T-helper 2 cell treated with Interferon-gamma antibody and Interleukin-4, amounts not matched to agents 5 μg/mL and 100 μg/mL, for 36 hours (primary cell): ENCODE results near the gene PCNX4.
"Not testable (repeated sequence)": the region's sequence is repeated elsewhere in the genome, so short reads cannot be mapped to it uniquely, and the experiment has no call there.

Source experiments
- DNase-seq: peaks from one replicate; pipeline ENCODE4 v3.0.0; 2021; ENCODE audit warnings: low spot score
- H3K27ac Mint-ChIP-seq: one replicate; pipeline ENCODE4 v1.8.0; 2021; ENCODE audit warnings: mild to moderate bottlenecking, mixed read lengths
- H3K27me3 Mint-ChIP-seq: one replicate; pipeline ENCODE4 v1.8.0; 2021; ENCODE audit warnings: low read depth, mixed read lengths
- H3K36me3 Mint-ChIP-seq: one replicate; pipeline ENCODE4 v1.8.0; 2021; ENCODE audit warnings: low read depth, mixed read lengths
- H3K4me1 Mint-ChIP-seq: one replicate; pipeline ENCODE4 v1.8.0; 2021; ENCODE audit warnings: low read depth, mixed read lengths
- H3K4me3 Mint-ChIP-seq: one replicate; pipeline ENCODE4 v1.8.0; 2022; ENCODE audit warnings: mild to moderate bottlenecking, moderate library complexity, mixed read lengths
- H3K9me3 Mint-ChIP-seq: one replicate; pipeline ENCODE4 v1.8.0; 2021; ENCODE audit warnings: mixed read lengths

The PCNX4 gene

GRCh38 chr14:60093080-60093479 is 1.4 kb downstream of the PCNX4 start:
- Mint-ChIP-seq H3K4me1 (peaks cover 47% of the 10 kb centered on the region), H3K36me3 (peaks cover 16% of the 10 kb centered on the region), H3K27me3 (peaks cover 4% of the 10 kb centered on the region), H3K4me3 (peak overlapping the region; percentile 97), H3K9me3 (no peaks in the 10 kb centered on the region), H3K27ac (peak overlapping the region; percentile 98)
- DNase-seq: no peak

DNA sequence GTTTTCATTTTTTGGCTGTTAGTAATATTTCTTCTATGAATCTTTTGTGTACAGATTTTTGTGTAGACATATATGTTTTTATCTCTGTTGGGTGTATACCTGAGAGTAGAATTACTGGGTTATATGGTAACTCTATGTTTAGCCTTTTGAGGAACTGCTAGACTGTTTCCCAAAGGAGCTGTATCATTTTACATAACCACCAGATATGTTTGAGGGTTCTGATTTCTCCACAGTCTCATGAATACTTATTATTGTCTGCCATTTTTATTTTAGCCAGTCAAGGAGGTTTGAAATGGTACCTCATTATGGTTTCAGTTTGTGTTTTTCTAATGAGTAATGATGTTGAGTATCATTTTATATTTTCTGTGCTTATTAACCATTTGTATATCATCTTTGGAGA is 1.9 kb downstream of the PCNX4 start:
- Mint-ChIP-seq H3K36me3 (peaks cover 19% of the 10 kb centered on the region), H3K27ac (peak overlapping the region; percentile 98), H3K4me3 (peak overlapping the region; percentile 97), H3K27me3 (peaks cover 4% of the 10 kb centered on the region), H3K9me3 (no peaks in the 10 kb centered on the region), H3K4me1 (peaks cover 47% of the 10 kb centered on the region)
- DNase-seq: no peak

GRCh38 chr14:60094306-60094897 is 2.7 kb downstream of the PCNX4 start:
- peak; percentile 41 for DNase-seq
- Mint-ChIP-seq H3K27me3 (no peaks in the 10 kb centered on the region), H3K4me3 (peak overlapping the region; percentile 97), H3K9me3 (no peaks in the 10 kb centered on the region), H3K4me1 (peaks cover 44% of the 10 kb centered on the region), H3K36me3 (peaks cover 20% of the 10 kb centered on the region), H3K27ac (peak overlapping the region; percentile 98)

DNA sequence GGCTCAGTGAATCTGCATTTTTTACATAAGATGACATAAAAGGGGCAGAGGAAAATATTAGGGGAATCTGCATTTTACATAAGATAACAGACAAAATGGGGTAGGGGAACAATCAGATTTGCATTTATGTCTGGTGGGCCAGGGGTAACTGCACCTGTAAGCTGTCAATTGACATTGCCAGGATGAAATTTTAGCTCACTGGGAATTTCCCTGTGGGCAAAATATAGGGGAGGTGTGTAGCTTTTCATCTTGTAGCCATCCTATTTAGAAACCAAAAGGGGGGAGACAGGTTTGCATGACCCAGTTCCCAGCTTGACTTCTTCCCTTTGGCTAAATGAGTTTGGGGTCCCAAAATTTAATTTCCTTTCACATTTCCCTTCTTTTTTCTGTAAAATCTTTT is 3.5 kb downstream of the PCNX4 start:
- peaks cover 24% of the 10 kb centered on the region for H3K36me3 Mint-ChIP-seq
- H3K4me3 Mint-ChIP-seq: peak overlapping the region; percentile 45
- peaks cover 49% of the 10 kb centered on the region for H3K4me1 Mint-ChIP-seq
- H3K9me3 Mint-ChIP-seq: no peaks in the 10 kb centered on the region
- H3K27me3 Mint-ChIP-seq: no peaks in the 10 kb centered on the region
- DNase-seq: no peak
- H3K27ac Mint-ChIP-seq: no peak overlapping the region

DNA sequence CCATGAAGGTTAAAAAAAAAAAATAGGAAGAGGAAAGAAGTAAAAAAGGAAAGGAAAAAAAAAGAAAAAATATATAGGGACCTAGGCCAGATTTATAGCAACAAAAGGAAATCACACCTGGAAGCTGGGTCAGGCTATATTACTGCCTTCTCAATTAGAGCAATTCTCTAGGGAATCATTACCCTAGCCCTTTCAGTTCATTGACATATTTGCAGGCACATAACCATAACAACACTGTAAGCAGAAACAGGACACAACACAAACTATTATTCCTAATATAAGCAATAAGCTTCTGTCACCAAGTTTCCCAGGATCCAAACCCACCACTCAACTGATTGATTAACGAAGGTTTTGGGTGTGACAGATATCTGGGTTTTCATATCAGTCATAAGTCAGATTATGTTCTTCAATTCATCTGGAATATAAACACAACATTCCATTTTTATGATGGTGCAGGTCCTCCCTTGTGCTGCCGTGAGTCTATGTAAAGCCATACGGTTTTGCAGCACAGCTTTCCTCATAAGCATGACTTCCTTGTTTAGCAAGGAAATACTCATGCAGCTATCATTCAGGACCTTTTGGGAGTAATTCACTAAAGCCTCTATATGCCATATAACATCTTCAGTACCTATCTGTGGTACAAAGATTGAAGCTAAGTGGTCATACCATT is 4.2 kb downstream of the PCNX4 start:
- H3K36me3 Mint-ChIP-seq: peaks cover 27% of the 10 kb centered on the region
- H3K4me3 Mint-ChIP-seq: no peak overlapping the region
- DNase-seq: no peak
- peaks cover 48% of the 10 kb centered on the region for H3K4me1 Mint-ChIP-seq
- H3K27ac Mint-ChIP-seq: no peak overlapping the region
- H3K27me3 Mint-ChIP-seq: no peaks in the 10 kb centered on the region
- H3K9me3 Mint-ChIP-seq: no peaks in the 10 kb centered on the region

DNA sequence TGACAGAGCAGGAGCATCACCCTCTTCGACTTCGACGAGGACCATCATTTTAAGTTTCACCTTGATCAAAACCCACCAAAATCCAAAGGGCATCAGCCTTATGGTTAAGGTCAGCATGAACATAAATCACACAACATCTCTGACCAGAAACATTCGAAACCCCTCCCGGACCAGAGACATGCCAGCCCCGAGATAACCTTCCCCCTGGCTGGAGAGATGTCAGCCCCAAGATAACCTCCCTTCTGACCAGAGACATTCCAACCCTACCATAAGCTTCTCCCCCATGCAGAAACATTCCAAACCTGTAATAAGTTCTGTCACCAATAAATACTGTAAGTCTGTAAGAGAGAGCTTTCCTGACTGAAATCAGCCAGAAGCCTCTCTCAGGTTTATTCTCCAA is 6.3 kb downstream of the PCNX4 start:
- H3K4me1 Mint-ChIP-seq: peaks cover 45% of the 10 kb centered on the region
- H3K9me3 Mint-ChIP-seq: no peaks in the 10 kb centered on the region
- no peak overlapping the region for H3K4me3 Mint-ChIP-seq
- H3K27me3 Mint-ChIP-seq: no peaks in the 10 kb centered on the region
- H3K36me3 Mint-ChIP-seq: peaks cover 30% of the 10 kb centered on the region
- no peak overlapping the region for H3K27ac Mint-ChIP-seq
- DNase-seq: no peak

DNA sequence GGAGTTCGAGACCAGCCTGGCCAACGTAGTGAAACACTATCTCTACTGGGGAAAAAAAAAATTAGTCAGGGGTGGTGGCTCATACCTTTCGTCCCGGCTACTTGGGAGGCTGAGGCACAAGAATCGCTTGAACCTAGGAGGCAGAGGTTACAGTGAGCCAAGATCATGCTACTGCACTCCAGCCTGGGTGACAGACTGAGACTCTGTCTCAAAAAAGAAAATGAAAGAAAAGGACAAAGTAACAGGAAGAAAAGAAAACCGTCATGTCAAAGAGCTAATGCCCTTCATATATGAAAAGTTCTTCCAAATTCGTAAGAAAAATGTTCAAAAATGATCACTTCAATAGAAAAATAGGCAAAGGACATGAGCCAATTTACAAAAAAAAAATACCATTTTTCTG is 8.1 kb downstream of the PCNX4 start:
- peak overlapping the region; percentile 50 for H3K4me3 Mint-ChIP-seq
- not testable (repeated sequence) for H3K27ac Mint-ChIP-seq, DNase-seq, H3K9me3 Mint-ChIP-seq, H3K27me3 Mint-ChIP-seq
- peaks cover 35% of the 10 kb centered on the region for H3K36me3 Mint-ChIP-seq
- peaks cover 34% of the 10 kb centered on the region for H3K4me1 Mint-ChIP-seq

GRCh38 chr14:60101786-60102185 is 10.1 kb downstream of the PCNX4 start:
- DNase-seq: no peak
- peaks cover 32% of the 10 kb centered on the region for H3K36me3 Mint-ChIP-seq

DNA sequence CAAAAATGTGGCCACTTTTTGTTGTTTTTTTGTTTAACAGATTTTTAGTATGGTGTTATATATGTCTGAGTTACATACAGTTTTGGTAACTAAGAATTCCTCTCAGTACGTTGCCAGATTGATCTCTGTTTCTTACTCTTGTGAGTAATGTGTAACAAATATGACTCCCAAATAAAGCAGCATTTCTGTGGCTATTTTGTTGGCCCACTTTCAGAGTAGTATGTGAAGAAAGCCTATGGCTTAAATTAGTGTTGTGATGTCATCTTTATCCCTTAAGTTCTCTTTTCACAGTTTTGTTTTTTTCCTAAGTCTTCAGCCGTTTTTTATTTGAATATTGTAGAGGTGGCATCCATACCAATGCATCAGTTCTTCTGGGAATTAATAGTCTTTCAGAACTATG is 10.7 kb downstream of the PCNX4 start:
- H3K4me1 Mint-ChIP-seq: peaks cover 25% of the 10 kb centered on the region
- H3K27ac Mint-ChIP-seq: no peak overlapping the region
- H3K27me3 Mint-ChIP-seq: no peaks in the 10 kb centered on the region
- DNase-seq: no peak
- H3K4me3 Mint-ChIP-seq: no peak overlapping the region
- peaks cover 29% of the 10 kb centered on the region for H3K36me3 Mint-ChIP-seq
- H3K9me3 Mint-ChIP-seq: no peaks in the 10 kb centered on the region

More at GRCh38 chr14:60101786-60102185, 10.1 kb downstream of the PCNX4 start:
- Mint-ChIP-seq H3K27ac (no peak overlapping the region), H3K9me3 (no peaks in the 10 kb centered on the region), H3K4me3 (no peak overlapping the region), H3K4me1 (peaks cover 28% of the 10 kb centered on the region), H3K27me3 (no peaks in the 10 kb centered on the region)

GRCh38 chr14:60106339-60106738 is 14.6 kb downstream of the PCNX4 start:
- DNase-seq: no peak
- H3K27ac Mint-ChIP-seq: no peak overlapping the region
- H3K27me3 Mint-ChIP-seq: no peaks in the 10 kb centered on the region
- H3K4me3 Mint-ChIP-seq: no peak overlapping the region
- H3K4me1 Mint-ChIP-seq: peaks cover 22% of the 10 kb centered on the region
- H3K36me3 Mint-ChIP-seq: peaks cover 32% of the 10 kb centered on the region
- no peaks in the 10 kb centered on the region for H3K9me3 Mint-ChIP-seq

DNA sequence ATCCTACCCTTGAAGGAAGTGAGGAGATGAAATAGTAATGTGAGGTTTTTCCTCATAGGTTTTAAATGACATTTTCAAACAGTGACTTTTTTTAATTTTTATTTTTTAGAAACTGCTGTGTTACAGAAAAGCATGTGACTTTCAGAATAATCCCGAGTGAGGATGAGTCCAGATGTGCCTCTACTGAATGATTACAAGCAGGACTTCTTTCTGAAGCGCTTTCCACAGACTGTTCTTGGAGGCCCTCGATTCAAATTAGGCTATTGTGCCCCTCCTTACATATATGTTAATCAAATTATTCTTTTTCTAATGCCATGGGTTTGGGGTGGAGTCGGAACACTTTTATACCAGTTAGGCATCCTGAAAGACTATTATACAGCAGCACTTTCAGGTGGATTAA is 15.8 kb downstream of the PCNX4 start:
- H3K27ac Mint-ChIP-seq: no peak overlapping the region
- no peak overlapping the region for H3K4me3 Mint-ChIP-seq
- H3K4me1 Mint-ChIP-seq: peaks cover 28% of the 10 kb centered on the region
- no peaks in the 10 kb centered on the region for H3K9me3 Mint-ChIP-seq
- H3K36me3 Mint-ChIP-seq: peaks cover 32% of the 10 kb centered on the region
- no peaks in the 10 kb centered on the region for H3K27me3 Mint-ChIP-seq
- DNase-seq: no peak

DNA sequence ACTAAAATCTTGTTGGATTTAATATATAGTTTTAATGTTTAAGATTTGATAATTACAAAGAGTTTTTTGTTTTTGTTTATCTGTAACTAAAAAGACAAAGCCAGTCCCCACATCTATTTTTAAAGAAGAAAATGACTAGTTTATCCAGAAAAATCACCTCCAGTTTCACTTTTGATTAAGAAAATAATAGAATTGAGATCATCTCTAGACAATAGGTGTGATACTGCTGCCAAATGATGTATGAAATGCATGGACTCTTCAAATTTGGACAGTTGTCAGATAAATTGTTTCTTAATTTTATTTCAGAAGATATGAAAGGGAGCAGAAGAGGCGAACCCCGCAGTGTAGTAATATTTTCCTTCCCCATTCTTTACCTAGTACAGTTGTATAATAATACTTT is 20.0 kb downstream of the PCNX4 start:
- H3K27ac Mint-ChIP-seq: no peak overlapping the region
- H3K36me3 Mint-ChIP-seq: peaks cover 33% of the 10 kb centered on the region
- H3K4me1 Mint-ChIP-seq: peaks cover 25% of the 10 kb centered on the region
- DNase-seq: no peak
- no peaks in the 10 kb centered on the region for H3K9me3 Mint-ChIP-seq
- H3K27me3 Mint-ChIP-seq: no peaks in the 10 kb centered on the region
- no peak overlapping the region for H3K4me3 Mint-ChIP-seq

DNA sequence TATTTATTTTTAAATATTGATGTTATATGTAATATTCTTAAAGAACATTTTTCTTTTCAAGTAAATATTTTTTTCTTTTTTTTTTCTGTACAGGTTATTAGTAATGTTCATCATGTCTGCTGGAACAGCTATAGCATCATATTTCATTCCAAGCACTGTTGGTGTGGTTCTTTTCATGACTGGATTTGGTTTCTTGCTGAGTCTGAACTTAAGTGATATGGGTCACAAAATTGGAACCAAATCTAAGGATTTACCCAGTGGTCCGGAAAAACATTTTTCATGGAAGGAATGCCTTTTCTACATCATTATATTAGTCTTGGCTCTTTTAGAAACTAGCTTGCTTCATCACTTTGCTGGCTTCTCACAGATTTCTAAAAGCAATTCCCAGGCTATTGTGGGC is 23.2 kb downstream of the PCNX4 start:
- no peak overlapping the region for H3K4me3 Mint-ChIP-seq

DNA sequence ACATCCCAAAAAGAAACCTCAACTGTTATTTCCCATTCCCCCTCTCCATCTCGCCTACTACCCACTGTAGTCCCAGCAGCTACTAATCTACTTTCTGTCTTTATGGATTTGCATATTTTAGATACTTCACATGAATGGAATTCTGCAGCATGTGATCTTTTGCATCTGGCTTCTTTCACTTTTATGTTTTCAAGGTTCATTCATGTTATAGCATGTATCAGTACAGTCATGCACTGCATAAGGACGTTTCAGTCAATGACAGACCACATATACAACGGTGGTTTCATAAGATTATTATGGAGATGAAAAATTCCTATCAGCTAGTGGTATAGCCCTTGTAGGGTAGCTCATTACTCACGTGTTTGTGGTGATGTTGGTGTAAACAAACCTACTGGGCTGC is 24.5 kb downstream of the PCNX4 start:
- no peak overlapping the region for H3K27ac Mint-ChIP-seq
- peaks cover 30% of the 10 kb centered on the region for H3K36me3 Mint-ChIP-seq
- H3K4me3 Mint-ChIP-seq: no peak overlapping the region
- no peaks in the 10 kb centered on the region for H3K9me3 Mint-ChIP-seq
- no peak for DNase-seq
- no peaks in the 10 kb centered on the region for H3K27me3 Mint-ChIP-seq
- H3K4me1 Mint-ChIP-seq: peaks cover 13% of the 10 kb centered on the region

More for the DNA sequence above, 23.2 kb downstream of the PCNX4 start:
- Mint-ChIP-seq H3K27ac (no peak overlapping the region), H3K36me3 (peaks cover 31% of the 10 kb centered on the region), H3K27me3 (no peaks in the 10 kb centered on the region), H3K9me3 (no peaks in the 10 kb centered on the region), H3K4me1 (peaks cover 18% of the 10 kb centered on the region)
- DNase-seq: no peak

GRCh38 chr14:60125918-60126317 is 34.2 kb downstream of the PCNX4 start:
- Mint-ChIP-seq H3K27me3 (no peaks in the 10 kb centered on the region), H3K27ac (no peak overlapping the region), H3K9me3 (no peaks in the 10 kb centered on the region), H3K4me1 (peaks cover 6% of the 10 kb centered on the region), H3K4me3 (no peak overlapping the region), H3K36me3 (peaks cover 63% of the 10 kb centered on the region)
- DNase-seq: no peak
